HG03342 (cell line): Measurements from ENCODE around the gene SGMS1.
"Not testable (repeated sequence)": the region's sequence is repeated elsewhere in the genome, so short reads cannot be mapped to it uniquely, and the experiment has no call there.

ENCODE experiments used
- ATAC-seq: cut with Tn5 transposase; IDR thresholded peaks from one replicate; pipeline ENCODE4 v1.9.1; 2021; ENCODE audit warnings: mild to moderate bottlenecking, moderate library complexity; ENCODE audit not compliant: unreplicated experiment

SGMS1 gene

GRCh38 chr10:50561816-50562215 lies 61.9 kb downstream of the SGMS1 start:
- ATAC-seq = no peak

GRCh38 chr10:50561266-50561665 lies 62.5 kb downstream of the SGMS1 start:
- ATAC-seq = no peak

GRCh38 chr10:50560370-50560769 lies 63.4 kb downstream of the SGMS1 start:
- ATAC-seq = no peak

GRCh38 chr10:50558371-50558770 lies 65.4 kb downstream of the SGMS1 start:
- no peak for ATAC-seq

GRCh38 chr10:50557130-50557682 lies 66.5 kb downstream of the SGMS1 start:
- ATAC-seq = no peak

GRCh38 chr10:50556237-50557120 lies 67.3 kb downstream of the SGMS1 start:
- no peak for ATAC-seq

- no peak for ATAC-seq
Measured at GRCh38 chr10:50554995-50555568, 68.7 kb downstream of the SGMS1 start.

GRCh38 chr10:50554376-50554994 lies 69.3 kb downstream of the SGMS1 start:
- ATAC-seq = no peak

GRCh38 chr10:50552771-50553535 lies 70.8 kb downstream of the SGMS1 start:
- ATAC-seq = no peak

GRCh38 chr10:50552308-50552707 lies 71.4 kb downstream of the SGMS1 start:
- ATAC-seq = no peak

- ATAC-seq = no peak
Measured at GRCh38 chr10:50551894-50552293, 71.9 kb downstream of the SGMS1 start.

GRCh38 chr10:50550291-50550839 lies 73.4 kb downstream of the SGMS1 start:
- ATAC-seq = no peak

GRCh38 chr10:50549186-50549585 lies 74.6 kb downstream of the SGMS1 start:
- ATAC-seq = not testable (repeated sequence)

- ATAC-seq = not testable (repeated sequence)
Measured at GRCh38 chr10:50548481-50548880, 75.3 kb downstream of the SGMS1 start.

GRCh38 chr10:50546287-50546686 lies 77.5 kb downstream of the SGMS1 start:
- ATAC-seq = not testable (repeated sequence)

- no peak for ATAC-seq
Measured at GRCh38 chr10:50545846-50546245, 77.9 kb downstream of the SGMS1 start.

GRCh38 chr10:50544857-50545429 lies 78.8 kb downstream of the SGMS1 start:
- no peak for ATAC-seq

GRCh38 chr10:50544095-50544856 lies 79.5 kb downstream of the SGMS1 start:
- ATAC-seq = no peak

- ATAC-seq = no peak
Measured at GRCh38 chr10:50542871-50543270, 80.9 kb downstream of the SGMS1 start.
